Nephron (organoid): ENCODE measurements around the gene CD6.

Experiments used
- H3K27ac Mint-ChIP-seq, 3 experiments: 2 replicates each; pipeline ENCODE4 v1.8.0; 2020; ENCODE audit warnings: mixed read lengths in 3 of 3, mild to moderate bottlenecking in 2 of 3, moderate library complexity in 1 of 3
- H3K27me3 Mint-ChIP-seq: 2 replicates; pipeline ENCODE4 v1.8.0; 2021; ENCODE audit warnings: low read depth, mild to moderate bottlenecking, moderate library complexity, mixed read lengths
- H3K36me3 Mint-ChIP-seq: 2 replicates; pipeline ENCODE4 v1.8.0; 2020; ENCODE audit warnings: low read depth, mixed read lengths
- H3K4me1 Mint-ChIP-seq: 2 replicates; pipeline ENCODE4 v1.8.0; 2020; ENCODE audit warnings: mixed read lengths
- H3K4me3 Mint-ChIP-seq, 3 experiments: 2 replicates each; pipeline ENCODE4 v1.8.0; 2020; ENCODE audit warnings: mild to moderate bottlenecking in 3 of 3, mixed read lengths in 3 of 3, moderate library complexity in 2 of 3
- H3K9me3 Mint-ChIP-seq: 2 replicates; pipeline ENCODE4 v1.8.0; 2020; ENCODE audit warnings: mixed read lengths
- TF ChIP-seq, protein P1 (sequence below), 3 experiments: fragments of 200-600 bp; sonication (generic); IDR thresholded peaks; one replicate each; pipeline ENCODE4 v1.5.0; 2021; ENCODE audit warnings: antibody characterized with exemption in 3 of 3; ENCODE audit not compliant: unreplicated experiment in 3 of 3

CD6 gene

DNA sequence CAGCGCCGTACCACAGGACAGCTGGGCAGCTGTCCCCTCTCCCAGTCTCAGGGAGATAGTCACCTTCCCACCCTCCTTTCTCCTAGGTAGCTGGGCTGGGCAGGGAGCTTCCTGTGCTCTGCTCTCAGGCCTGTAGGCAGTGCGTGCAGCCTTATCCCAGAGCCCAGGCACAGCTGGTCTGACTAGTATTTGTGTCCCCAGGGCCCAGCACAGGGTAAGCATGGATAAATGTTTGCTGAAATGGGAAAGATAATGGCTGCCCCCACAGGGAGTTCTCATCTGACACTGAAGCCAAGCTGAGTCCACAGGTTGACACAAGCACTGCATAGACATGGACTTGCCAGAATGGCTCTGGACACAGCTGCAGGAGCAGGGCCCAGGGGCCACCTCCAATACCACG, 29.3 kb upstream of the CD6 start:
- H3K27me3 Mint-ChIP-seq: peaks cover 4% of the 10 kb centered on the region
- H3K9me3 Mint-ChIP-seq: no peaks in the 10 kb centered on the region
- TF ChIP-seq, protein P1, sequence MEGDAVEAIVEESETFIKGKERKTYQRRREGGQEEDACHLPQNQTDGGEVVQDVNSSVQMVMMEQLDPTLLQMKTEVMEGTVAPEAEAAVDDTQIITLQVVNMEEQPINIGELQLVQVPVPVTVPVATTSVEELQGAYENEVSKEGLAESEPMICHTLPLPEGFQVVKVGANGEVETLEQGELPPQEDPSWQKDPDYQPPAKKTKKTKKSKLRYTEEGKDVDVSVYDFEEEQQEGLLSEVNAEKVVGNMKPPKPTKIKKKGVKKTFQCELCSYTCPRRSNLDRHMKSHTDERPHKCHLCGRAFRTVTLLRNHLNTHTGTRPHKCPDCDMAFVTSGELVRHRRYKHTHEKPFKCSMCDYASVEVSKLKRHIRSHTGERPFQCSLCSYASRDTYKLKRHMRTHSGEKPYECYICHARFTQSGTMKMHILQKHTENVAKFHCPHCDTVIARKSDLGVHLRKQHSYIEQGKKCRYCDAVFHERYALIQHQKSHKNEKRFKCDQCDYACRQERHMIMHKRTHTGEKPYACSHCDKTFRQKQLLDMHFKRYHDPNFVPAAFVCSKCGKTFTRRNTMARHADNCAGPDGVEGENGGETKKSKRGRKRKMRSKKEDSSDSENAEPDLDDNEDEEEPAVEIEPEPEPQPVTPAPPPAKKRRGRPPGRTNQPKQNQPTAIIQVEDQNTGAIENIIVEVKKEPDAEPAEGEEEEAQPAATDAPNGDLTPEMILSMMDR (IDR thresholded peaks at IDR 0.05; ENCODE audit: unreplicated experiment in 3 of 3): no peak
- H3K36me3 Mint-ChIP-seq: peaks cover 11% of the 10 kb centered on the region
- no peak overlapping the region for H3K27ac Mint-ChIP-seq
- peaks cover 54% of the 10 kb centered on the region for H3K4me1 Mint-ChIP-seq
- H3K4me3 Mint-ChIP-seq: no peak overlapping the region

DNA sequence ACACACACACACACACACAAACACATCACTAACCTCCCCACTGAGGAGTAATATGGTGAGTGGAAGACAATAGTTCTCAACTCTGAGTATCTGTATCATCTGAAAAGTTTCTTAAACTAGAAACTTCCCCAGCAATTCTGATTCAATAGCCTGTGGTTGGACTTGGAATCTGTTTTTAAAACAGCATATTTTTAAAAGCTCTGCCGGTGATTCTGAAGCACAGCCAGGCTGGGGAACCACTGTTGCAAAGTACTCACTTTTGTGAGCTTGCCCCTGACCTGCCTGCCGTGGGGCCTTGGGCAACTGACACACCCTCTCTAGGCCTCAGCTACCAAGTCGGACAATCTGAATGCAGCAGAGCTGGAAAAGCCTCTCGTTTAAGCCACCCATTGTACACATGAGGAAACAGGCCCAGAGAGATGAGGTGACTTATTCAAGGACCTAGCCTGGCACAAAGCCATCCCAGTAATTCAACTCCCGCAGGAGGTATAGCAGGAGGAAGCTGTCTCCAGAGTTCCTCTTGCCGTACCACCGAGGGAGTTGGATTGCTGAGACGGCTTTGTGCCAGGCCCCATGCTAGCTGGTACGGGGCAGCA, 28.4 kb upstream of the CD6 start:
- TF ChIP-seq, protein P1 (IDR thresholded peaks at IDR 0.05; ENCODE audit: unreplicated experiment in 3 of 3): no peak
- H3K27ac Mint-ChIP-seq: peak overlapping the region in 1 of 3 experiments; percentile 48

DNA sequence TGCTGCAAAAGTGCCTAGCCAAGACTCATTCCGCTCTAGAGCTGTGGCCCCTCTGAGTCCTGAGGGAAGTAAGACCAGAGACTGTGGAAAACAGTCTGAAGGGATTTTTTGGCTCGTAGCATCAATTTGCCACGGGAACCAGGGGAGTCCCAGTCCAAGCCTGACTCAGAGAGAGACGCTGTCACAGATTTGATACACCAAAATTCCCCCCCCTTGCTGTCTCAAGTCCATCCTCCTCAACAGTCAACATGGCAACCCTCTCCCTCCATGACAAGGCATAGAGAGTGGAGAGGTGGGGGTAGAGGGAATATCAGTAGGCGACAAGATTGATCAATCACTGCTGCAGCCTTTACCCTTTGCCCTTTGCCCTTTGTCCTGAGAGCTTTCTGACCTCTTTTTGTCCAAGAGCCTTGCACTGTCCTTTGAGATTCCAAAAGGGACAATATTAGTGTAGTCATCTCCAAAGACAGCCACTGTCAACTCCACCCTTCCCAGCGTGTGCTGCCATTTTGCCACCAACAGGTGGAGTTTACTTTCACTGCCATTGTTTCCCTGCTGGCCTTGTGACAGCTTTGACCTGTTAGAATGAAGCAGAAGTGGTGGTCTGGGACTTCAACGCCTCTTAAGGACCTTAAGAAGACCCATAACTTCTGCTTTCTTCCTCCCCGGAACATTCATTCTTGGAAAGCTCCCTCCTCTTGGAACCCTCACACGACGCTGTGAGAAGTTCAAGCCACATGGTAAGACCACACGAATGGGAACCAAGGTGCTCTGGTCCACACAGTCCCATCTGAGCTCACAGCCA, 26.8 kb upstream of the CD6 start:
- Mint-ChIP-seq H3K27ac (no peak overlapping the region), H3K27me3 (peaks cover 16% of the 10 kb centered on the region), H3K9me3 (no peaks in the 10 kb centered on the region), H3K4me1 (peaks cover 77% of the 10 kb centered on the region), H3K4me3 (no peak overlapping the region), H3K36me3 (peaks cover 11% of the 10 kb centered on the region)
- TF ChIP-seq, protein P1 (IDR thresholded peaks at IDR 0.05; ENCODE audit: unreplicated experiment in 3 of 3): peak in 2 of 3 experiments; percentile 19 to 24

More for the DNA sequence above, 28.4 kb upstream of the CD6 start:
- Mint-ChIP-seq H3K36me3 (peaks cover 11% of the 10 kb centered on the region), H3K27me3 (peaks cover 5% of the 10 kb centered on the region), H3K9me3 (no peaks in the 10 kb centered on the region), H3K4me3 (no peak overlapping the region), H3K4me1 (peaks cover 63% of the 10 kb centered on the region)

DNA sequence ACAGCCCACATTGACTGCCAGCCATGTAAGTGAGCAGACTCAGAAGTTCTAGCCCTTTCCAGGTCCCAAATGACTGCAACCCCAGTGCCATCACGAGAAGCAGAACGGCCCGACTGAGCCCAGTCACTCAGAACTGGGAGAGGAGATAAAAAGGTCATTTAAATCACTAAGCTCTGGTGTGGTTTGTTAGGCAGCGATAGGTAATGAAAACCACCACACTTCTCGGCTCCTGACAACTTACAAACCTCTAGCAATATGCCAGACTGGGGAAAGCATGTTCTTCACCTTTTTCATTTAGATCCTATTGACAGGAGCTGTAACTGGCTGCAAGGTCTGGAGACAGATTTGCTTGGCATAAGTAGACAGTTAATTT, 26.2 kb upstream of the CD6 start:
- H3K4me3 Mint-ChIP-seq: no peak overlapping the region
- H3K27me3 Mint-ChIP-seq: peaks cover 22% of the 10 kb centered on the region
- peaks cover 11% of the 10 kb centered on the region for H3K36me3 Mint-ChIP-seq
- TF ChIP-seq, protein P1 (IDR thresholded peaks at IDR 0.05; ENCODE audit: unreplicated experiment in 3 of 3): no peak
- no peaks in the 10 kb centered on the region for H3K9me3 Mint-ChIP-seq
- no peak overlapping the region for H3K27ac Mint-ChIP-seq
- H3K4me1 Mint-ChIP-seq: peaks cover 78% of the 10 kb centered on the region

DNA sequence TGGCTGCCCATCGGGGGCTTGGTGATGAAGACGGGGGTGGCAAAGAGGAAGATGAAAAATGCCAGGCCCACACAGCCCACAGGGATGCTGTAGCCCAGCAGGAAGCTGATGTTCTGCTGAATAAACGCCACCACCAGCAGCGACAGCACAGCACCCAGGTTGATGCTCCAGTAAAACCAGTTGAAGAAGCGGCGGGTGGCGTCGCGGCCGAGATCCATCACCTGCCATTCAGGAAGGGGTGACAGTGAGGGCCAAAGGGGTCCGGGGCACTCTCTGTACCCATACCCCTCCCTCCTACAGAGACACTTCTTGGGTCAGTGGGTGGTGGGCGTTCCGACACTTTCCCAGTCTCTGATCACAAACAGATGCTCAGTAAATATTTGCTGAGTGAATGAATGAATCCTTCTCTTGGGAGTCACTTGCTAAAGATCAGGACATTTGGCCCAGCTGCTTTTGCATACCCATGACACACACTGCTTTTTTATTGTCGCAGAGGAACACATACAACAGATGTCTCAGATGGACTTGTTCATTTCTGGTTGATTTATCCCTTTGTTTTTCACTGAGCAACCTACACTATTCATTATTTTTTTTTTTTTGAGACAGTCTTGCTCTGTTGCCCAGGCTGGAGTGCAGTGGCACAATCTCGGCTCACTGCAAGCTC, 24.7 kb upstream of the CD6 start:
- Mint-ChIP-seq H3K36me3 (peaks cover 6% of the 10 kb centered on the region), H3K4me1 (peaks cover 71% of the 10 kb centered on the region), H3K4me3 (peak overlapping the region in 1 of 3 experiments; percentile 41), H3K9me3 (no peaks in the 10 kb centered on the region), H3K27ac (peak overlapping the region in 1 of 3 experiments; percentile 37), H3K27me3 (peaks cover 23% of the 10 kb centered on the region)
- TF ChIP-seq, protein P1 (IDR thresholded peaks at IDR 0.05; ENCODE audit: unreplicated experiment in 3 of 3): no peak
